ENCODE results near the gene IGDCC3.

The IGDCC3 gene

DNA sequence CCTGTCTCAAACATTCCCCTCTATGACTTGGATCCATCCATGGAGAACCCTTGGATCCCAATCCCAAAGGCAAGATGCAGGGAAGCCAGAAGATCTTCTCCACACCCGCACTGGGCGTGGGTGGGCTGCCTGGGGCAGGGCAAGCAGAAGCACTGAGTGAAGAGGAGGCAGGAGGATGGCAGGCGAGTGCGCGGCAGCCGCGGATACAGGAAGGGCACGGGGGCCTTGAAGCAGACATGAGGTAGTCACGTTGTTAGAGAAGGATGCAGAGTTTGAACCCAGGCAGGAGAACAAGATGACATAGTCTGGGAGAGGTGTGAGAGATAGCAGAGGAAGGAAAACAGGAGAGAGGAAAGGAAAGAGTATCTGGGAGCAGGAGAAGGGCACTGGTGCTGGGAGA lies 5.1 kb upstream of the IGDCC3 start:
- TF ChIP-seq CTCF (IDR thresholded peaks at IDR 0.05; ENCODE audit: low read depth, low read length), result no peak
- H3K4me3 ChIP-seq (ENCODE audit: low read depth, low read length), result no peak overlapping the region

GRCh38 chr15:65382146-65382491 lies 4.3 kb upstream of the IGDCC3 start:
- TF ChIP-seq CTCF (IDR thresholded peaks at IDR 0.05; ENCODE audit: low read depth, low read length), result no peak

GRCh38 chr15:65381445-65382145 lies 3.8 kb upstream of the IGDCC3 start:
- no peak for TF ChIP-seq CTCF (IDR thresholded peaks at IDR 0.05; ENCODE audit: low read depth, low read length)
- no peak overlapping the region for H3K4me3 ChIP-seq (ENCODE audit: low read depth, low read length)

More at GRCh38 chr15:65382146-65382491, 4.3 kb upstream of the IGDCC3 start:
- H3K4me3 ChIP-seq (ENCODE audit: low read depth, low read length), result no peak overlapping the region

DNA sequence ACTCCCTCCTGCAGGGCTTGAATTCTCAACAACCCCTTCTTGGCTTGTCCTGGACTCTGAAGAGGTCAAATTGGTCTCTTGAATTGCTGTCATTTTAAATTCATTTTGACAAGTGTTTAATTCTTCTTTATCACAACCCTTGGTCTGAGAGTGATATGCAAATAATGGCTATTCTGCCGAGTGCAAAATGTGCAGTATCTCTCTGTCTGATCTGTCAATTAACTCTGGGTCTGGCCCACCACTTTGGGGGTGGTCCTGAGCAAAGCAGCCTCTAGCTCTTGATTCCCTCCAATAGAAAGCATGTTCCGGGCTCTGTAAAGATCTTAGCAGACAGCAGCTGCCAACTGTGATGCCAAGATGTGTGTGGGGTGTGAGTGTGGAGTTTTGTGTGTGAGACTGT lies 2.2 kb upstream of the IGDCC3 start:
- TF ChIP-seq CTCF (IDR thresholded peaks at IDR 0.05; ENCODE audit: low read depth, low read length), result no peak
- H3K4me3 ChIP-seq (ENCODE audit: low read depth, low read length), result no peak overlapping the region

DNA sequence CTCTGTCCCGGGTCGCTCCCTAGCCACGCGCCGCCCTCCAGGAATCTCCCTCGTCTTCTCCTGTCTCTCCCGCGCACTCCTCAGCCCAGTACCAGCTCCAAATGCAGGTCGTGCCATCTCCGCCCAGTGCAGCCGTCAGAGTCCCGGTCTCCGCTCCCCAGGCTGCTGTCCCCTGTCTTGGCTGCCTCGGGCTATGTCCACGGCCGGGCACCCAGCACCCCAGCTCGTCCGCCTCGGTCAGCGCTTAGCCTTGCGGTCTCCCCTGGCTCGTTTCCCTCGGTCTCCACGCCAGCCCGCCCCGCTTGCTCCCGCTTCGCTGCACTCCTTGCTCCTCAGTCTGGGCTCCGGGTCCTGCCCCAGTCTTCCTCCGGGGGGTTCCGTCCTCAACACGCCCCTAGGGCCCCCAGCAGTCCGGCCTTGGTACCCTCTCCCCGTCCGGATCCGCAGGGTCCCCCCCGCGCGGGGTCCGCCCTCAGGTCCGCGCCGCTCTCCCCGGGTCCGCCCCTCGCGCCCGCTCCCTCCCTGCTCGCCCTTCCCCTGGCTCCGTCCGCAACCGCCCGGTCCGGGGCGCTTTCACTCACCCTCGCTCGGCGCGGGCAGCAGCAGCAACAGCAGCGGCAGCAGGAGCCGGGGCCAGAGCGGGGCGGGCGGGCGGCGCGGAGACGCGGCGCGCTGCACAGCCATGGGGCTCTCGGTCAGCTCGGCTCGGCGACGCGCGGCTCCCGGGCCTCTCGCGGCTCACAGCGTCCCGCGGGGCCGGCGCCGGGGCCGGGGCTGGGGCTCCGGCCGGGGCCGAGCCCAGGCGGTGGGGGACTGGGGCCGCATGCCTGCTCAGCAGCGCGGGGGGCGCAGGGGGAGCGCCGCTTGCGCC lies 462 bp downstream of the IGDCC3 start:
- H3K4me3 ChIP-seq (ENCODE audit: low read depth, low read length), result peak overlapping the region; percentile 59
- TF ChIP-seq CTCF (IDR thresholded peaks at IDR 0.05; ENCODE audit: low read depth, low read length), result no peak

- H3K4me3 ChIP-seq (ENCODE audit: low read depth, low read length), result peak overlapping the region; percentile 59
- no peak for TF ChIP-seq CTCF (IDR thresholded peaks at IDR 0.05; ENCODE audit: low read depth, low read length)
These were observed 1.1 kb downstream of the IGDCC3 start for GRCh38 chr15:65376767-65377104.
